ENCODE measurements around the gene CLSTN2. TPM values are rescaled to one million over a fixed set of nuclear protein-coding genes. Genes with fewer than 3 reads are reported as not detected.

The CLSTN2 gene
- total and polyA plus RNA-seq, 2 of the 13 experiments (the other 11 are each of a cell fraction or from before 2014, with no cell fraction given) = not detected

GRCh38 chr3:139941580-139941979 is 6.6 kb downstream of the CLSTN2 start:
- no peak overlapping the region for H3K9ac ChIP-seq (ENCODE audit: insufficient read depth, low read depth, low read length)
- H4K20me1 ChIP-seq (ENCODE audit: insufficient read depth, low read length) = no peaks in the 10 kb centered on the region
- intact Hi-C loops (cut with micrococcal nuclease; ENCODE audit: unreplicated experiment) = no loop called here
- no peak overlapping the region for H3K4me3 ChIP-seq (replicated peaks in 1 of 3; ENCODE audit: insufficient read depth in 1 of 3, low read depth in 2 of 3, low read length in 3 of 3)
- H3K36me3 ChIP-seq (replicated peaks in 1 of 2; ENCODE audit: control insufficient read depth in 1 of 2, insufficient read depth in 2 of 2, low read length in 2 of 2) = no peaks in the 10 kb centered on the region
- peaks cover 0 to 5% of the 10 kb centered on the region in 2 experiments; a peak in 3 of 5 replicates for H3K27me3 ChIP-seq (ENCODE audit: control insufficient read depth in 1 of 2, insufficient read depth in 2 of 2, low read length in 2 of 2)
- 13% methylated on average over 4 of the region's 4 CpGs for WGBS (ENCODE audit: low lambda C conversion rate)
- H3K4me1 ChIP-seq (ENCODE audit: insufficient read depth, low read length) = peaks cover 22% of the 10 kb centered on the region
- no peak overlapping the region for H3K27ac ChIP-seq (ENCODE audit: extremely low read length, insufficient read depth, low read length)
- BruUV-seq (replicated peaks) = no TSS peak
- CTCF ChIA-PET (ENCODE audit: low intra/inter-chr PET ratio, low total read pairs) = no interaction called here
- H2AFZ ChIP-seq (ENCODE audit: low read length) = no peak overlapping the region
- in situ Hi-C loops (cut with HindIII; ENCODE audit: extremely low pct_ligation_motif_present, low pct_unique_long_range_greater_than_20kb) = no loop called here
- POLR2A ChIA-PET = no interaction called here
- H3K4me2 ChIP-seq (ENCODE audit: low read depth, low read length) = no peak overlapping the region
- ATAC-seq (no peak), DNase-seq (ENCODE audit: low spot score) (no peak), FAIRE-seq (no peak)
- TF ChIP-seq ZNF276 (CRISPR knock-in tag; IDR thresholded peaks at IDR 0.05; ENCODE audit: low read depth) (no peak), SIX1 (CRISPR knock-in tag; IDR thresholded peaks at IDR 0.05; ENCODE audit: borderline replicate concordance) (no peak), HMGA1 (CRISPR knock-in tag; conservative IDR thresholded peaks at IDR 0.05) (no peak), ZNF619 (CRISPR knock-in tag; IDR thresholded peaks at IDR 0.05) (no peak), YEATS2 (CRISPR knock-in tag; IDR thresholded peaks at IDR 0.05; ENCODE audit: borderline replicate concordance) (no peak), MED8 (CRISPR knock-in tag; IDR thresholded peaks at IDR 0.05; ENCODE audit: insufficient replicate concordance) (no peak), ZNF44 (CRISPR knock-in tag; IDR thresholded peaks at IDR 0.05) (no peak), KDM2A (CRISPR knock-in tag; IDR thresholded peaks at IDR 0.05; ENCODE audit: borderline replicate concordance, low read depth) (no peak), ONECUT2 (CRISPR knock-in tag; IDR thresholded peaks at IDR 0.05) (no peak), SP1 (IDR thresholded peaks at IDR 0.05) (no peak), SP1 (CRISPR knock-in tag; IDR thresholded peaks at IDR 0.05) (no peak), ZNF777 (CRISPR knock-in tag; IDR thresholded peaks at IDR 0.05) (no peak), RNF2 (conservative IDR thresholded peaks at IDR 0.05; ENCODE audit: low read depth) (no peak), DR1 (CRISPR knock-in tag; IDR thresholded peaks at IDR 0.05) (no peak), ZNF670 (CRISPR knock-in tag; IDR thresholded peaks at IDR 0.05; ENCODE audit: borderline replicate concordance) (no peak), FIP1L1 (IDR thresholded peaks at IDR 0.05; ENCODE audit: borderline replicate concordance, insufficient read depth, low read depth, low read length) (no peak)
- TF ChIP-seq, protein P1, sequence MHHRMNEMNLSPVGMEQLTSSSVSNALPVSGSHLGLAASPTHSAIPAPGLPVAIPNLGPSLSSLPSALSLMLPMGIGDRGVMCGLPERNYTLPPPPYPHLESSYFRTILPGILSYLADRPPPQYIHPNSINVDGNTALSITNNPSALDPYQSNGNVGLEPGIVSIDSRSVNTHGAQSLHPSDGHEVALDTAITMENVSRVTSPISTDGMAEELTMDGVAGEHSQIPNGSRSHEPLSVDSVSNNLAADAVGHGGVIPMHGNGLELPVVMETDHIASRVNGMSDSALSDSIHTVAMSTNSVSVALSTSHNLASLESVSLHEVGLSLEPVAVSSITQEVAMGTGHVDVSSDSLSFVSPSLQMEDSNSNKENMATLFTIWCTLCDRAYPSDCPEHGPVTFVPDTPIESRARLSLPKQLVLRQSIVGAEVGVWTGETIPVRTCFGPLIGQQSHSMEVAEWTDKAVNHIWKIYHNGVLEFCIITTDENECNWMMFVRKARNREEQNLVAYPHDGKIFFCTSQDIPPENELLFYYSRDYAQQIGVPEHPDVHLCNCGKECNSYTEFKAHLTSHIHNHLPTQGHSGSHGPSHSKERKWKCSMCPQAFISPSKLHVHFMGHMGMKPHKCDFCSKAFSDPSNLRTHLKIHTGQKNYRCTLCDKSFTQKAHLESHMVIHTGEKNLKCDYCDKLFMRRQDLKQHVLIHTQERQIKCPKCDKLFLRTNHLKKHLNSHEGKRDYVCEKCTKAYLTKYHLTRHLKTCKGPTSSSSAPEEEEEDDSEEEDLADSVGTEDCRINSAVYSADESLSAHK (CRISPR knock-in tag; IDR thresholded peaks at IDR 0.05; ENCODE audit: borderline replicate concordance) = no peak
- H3K9me3 ChIP-seq (ENCODE audit: low read length) = no peaks in the 10 kb centered on the region
- H3K79me2 ChIP-seq (ENCODE audit: insufficient read depth, low read length) = no peaks in the 10 kb centered on the region
